ENCODE data around the gene GIMAP5. TPM values are rescaled to one million over a fixed set of nuclear protein-coding genes. Genes with fewer than 3 reads are reported as not detected.
A peak's percentile ranks its signal among the peaks of the same experiment; 100 is the strongest.
"Not testable (repeated sequence)": the region's sequence is repeated elsewhere in the genome, so short reads cannot be mapped to it uniquely, and the experiment has no call there.

GIMAP5 gene
- total RNA-seq, 4 donors from 2014 or later: 17.0 to 146 (median 56.9) TPM

GRCh38 chr7:150766334-150766709 lies 29.1 kb downstream of the GIMAP5 start:
- ATAC-seq (ENCODE audit: low FRiP score) (no peak), DNase-seq (ENCODE audit: low spot score) (no peak)
- TF ChIP-seq, protein P1, sequence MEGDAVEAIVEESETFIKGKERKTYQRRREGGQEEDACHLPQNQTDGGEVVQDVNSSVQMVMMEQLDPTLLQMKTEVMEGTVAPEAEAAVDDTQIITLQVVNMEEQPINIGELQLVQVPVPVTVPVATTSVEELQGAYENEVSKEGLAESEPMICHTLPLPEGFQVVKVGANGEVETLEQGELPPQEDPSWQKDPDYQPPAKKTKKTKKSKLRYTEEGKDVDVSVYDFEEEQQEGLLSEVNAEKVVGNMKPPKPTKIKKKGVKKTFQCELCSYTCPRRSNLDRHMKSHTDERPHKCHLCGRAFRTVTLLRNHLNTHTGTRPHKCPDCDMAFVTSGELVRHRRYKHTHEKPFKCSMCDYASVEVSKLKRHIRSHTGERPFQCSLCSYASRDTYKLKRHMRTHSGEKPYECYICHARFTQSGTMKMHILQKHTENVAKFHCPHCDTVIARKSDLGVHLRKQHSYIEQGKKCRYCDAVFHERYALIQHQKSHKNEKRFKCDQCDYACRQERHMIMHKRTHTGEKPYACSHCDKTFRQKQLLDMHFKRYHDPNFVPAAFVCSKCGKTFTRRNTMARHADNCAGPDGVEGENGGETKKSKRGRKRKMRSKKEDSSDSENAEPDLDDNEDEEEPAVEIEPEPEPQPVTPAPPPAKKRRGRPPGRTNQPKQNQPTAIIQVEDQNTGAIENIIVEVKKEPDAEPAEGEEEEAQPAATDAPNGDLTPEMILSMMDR (IDR thresholded peaks at IDR 0.05): no peak

GRCh38 chr7:150769768-150770167 lies 32.5 kb downstream of the GIMAP5 start:
- DNase-seq (ENCODE audit: low spot score): no peak
- ATAC-seq (ENCODE audit: low FRiP score): no peak
- TF ChIP-seq, protein P1 (IDR thresholded peaks at IDR 0.05): no peak

DNA sequence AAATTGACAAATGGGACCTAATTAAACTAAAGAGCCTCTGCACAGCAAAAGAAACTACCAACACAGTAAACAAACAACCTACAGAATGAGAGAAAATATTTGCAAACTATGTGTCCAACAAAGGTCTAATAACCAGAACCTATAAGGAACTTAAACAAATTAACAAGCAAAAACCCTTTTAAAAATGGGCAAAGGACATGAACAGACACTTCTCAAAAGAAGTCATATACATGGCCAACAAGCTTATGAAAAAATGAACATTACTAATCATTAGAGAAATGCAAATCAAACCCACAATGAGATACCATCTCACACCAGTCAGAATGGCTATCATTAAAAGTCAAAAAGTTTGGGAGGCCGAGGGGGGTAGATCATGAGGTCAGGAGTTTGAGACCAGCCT lies 36.9 kb downstream of the GIMAP5 start:
- ATAC-seq (ENCODE audit: low FRiP score); DNase-seq (ENCODE audit: low spot score): not testable (repeated sequence)

DNA sequence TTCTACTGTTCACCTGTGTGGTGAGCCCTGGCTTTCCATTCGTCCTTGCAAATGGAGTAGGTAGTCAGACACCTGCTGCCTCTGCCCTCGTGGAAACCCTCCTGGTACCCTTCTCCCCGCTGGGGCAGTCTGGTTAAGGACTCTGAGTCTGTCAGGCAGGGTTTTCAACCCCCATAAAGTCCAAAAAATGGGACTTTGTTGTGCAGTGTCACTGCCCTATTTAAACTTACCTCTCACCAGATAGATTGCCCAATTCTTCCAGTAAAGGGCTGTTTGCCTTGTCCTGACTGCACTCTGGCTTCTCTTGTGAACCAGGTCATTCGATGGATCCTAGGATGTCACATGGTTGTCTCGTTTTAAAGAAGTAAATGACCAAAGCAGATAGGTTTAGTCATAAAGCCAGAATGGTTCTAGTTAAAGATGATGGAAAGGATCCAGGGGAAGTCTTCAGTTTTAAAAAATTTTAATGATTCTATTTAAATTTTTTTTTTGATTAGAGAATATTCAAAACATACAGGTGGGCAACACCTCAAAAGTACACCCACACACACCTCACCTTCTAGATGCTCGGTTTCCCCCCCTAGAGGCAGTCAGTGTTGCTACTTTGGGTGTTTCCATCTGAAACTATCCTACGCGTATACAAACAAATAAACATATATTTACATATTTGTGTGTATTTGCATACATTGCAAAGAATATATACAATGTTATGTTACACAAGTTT lies 41.0 kb downstream of the GIMAP5 start:
- DNase-seq (ENCODE audit: low spot score): no peak
- ATAC-seq (ENCODE audit: low FRiP score): no peak
- TF ChIP-seq, protein P1 (IDR thresholded peaks at IDR 0.05): no peak

DNA sequence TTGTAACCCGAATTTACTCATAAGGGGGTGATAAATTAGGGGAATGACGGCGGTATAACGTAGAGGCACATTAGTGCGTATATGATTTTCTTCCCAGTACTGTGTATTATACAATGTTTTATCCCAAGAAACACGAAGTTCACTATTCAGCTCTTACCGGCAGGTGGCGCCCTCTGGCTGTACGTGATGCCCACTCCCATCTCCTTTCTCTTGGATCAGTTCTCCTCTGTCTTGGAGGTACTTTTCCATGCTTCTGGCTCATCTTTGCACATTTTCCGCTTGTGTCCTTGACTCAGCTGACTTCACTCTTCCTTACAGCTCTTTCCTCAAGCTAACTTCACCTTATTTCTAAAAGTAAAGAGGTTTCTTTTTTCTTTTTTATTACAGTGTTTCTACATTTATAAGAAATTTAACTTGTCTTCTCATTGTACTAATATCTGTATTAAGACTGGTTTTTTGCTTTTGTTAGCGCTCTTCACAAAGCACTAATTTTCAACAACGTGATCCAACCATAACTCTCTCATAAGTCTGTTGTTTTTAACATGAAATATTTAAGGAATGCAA lies 41.6 kb downstream of the GIMAP5 start:
- ATAC-seq (ENCODE audit: low FRiP score): peak; percentile 88
- TF ChIP-seq, protein P1 (IDR thresholded peaks at IDR 0.05): peak in 1 of 3 donors; percentile 79
- peak; percentile 93 for DNase-seq (ENCODE audit: low spot score)

GRCh38 chr7:150780292-150780691 lies 43.1 kb downstream of the GIMAP5 start:
- TF ChIP-seq, protein P1 (IDR thresholded peaks at IDR 0.05): no peak
- DNase-seq (ENCODE audit: low spot score) (no peak), ATAC-seq (ENCODE audit: low FRiP score) (no peak)

- TF ChIP-seq, protein P1 (IDR thresholded peaks at IDR 0.05): no peak
Observed at GRCh38 chr7:150781103-150781502, 43.9 kb downstream of the GIMAP5 start.

More at GRCh38 chr7:150781103-150781502, 43.9 kb downstream of the GIMAP5 start:
- no peak for ATAC-seq (ENCODE audit: low FRiP score)
- DNase-seq (ENCODE audit: low spot score): no peak

Data from omental fat pad (tissue), 4 donors.